HepG2 (cell line): ENCODE measurements around the gene FAM24A. TPM values are rescaled to one million over a fixed set of nuclear protein-coding genes. Genes with fewer than 3 reads are reported as not detected.

ENCODE experiments used
- MEF2D ChIP-seq: sonication (generic); formaldehyde crosslinking; IDR thresholded peaks from 2 replicates; pipeline ENCODE4 v1.5.1; 2020; ENCODE audit warnings: mild to moderate bottlenecking, missing genetic modification reagents
- PTBP1 ChIP-seq: fragments of 200-400 bp; formaldehyde crosslinking; IDR thresholded peaks from 2 replicates; pipeline ENCODE4 v1.6.1; 2018; ENCODE audit warnings: low read length, low read depth; ENCODE audit not compliant: poor library complexity, severe bottlenecking
- RELA ChIP-seq: sonication (generic); formaldehyde crosslinking; IDR thresholded peaks from 2 replicates; pipeline ENCODE4 v1.4.0; 2020; ENCODE audit warnings: missing genetic modification reagents
- XRCC5 ChIP-seq: fragments of 200-400 bp; formaldehyde crosslinking; optimal IDR thresholded peaks from 2 replicates; pipeline ENCODE3; 2017; ENCODE audit warnings: mild to moderate bottlenecking, low read length
- ZKSCAN1 ChIP-seq: fragments of 150-350 bp; IDR thresholded peaks from 2 replicates; pipeline ENCODE4 v1.6.1; 2014; ENCODE audit warnings: low read length
- ZNF552 ChIP-seq: sonication (generic); formaldehyde crosslinking; IDR thresholded peaks from 2 replicates; pipeline ENCODE4 v1.9.0; 2022; ENCODE audit warnings: missing genetic modification reagents, mild to moderate bottlenecking, borderline replicate concordance
- ZNF672 ChIP-seq: sonication (generic); formaldehyde crosslinking; IDR thresholded peaks from 2 replicates; pipeline ENCODE4 v1.8.1; 2022; ENCODE audit warnings: missing genetic modification reagents
- polyA plus RNA-seq, 8 experiments: library from polyadenylated mRNA; depleted of rRNA in 3 of 8; stranded (reverse) in 7 of 8; unstranded in 1 of 8; fragments of >200 nt; fragmentation: Illumina TruSeq in 4 of 8; extraction: Trizol in 4 of 8; gene quantifications; 2 replicates each; pipeline versions ENCODE4 v1.2.1 to v1.2.3, GENCODE V29; 2011 to 2016; ENCODE audit warnings: low read depth in 4 of 8, missing spikeins in 1 of 8, mixed read lengths in 1 of 8; ENCODE audit not compliant: insufficient read depth in 1 of 8
- total RNA-seq, 5 experiments: library from RNA; depleted of rRNA; stranded (reverse); fragments of >200 nt; fragmentation: Illumina TruSeq; extraction: Trizol; gene quantifications; 2 replicates each; pipeline ENCODE4 v1.2.3, GENCODE V29; 2016; ENCODE audit warnings: low read depth in 1 of 5
- TF ChIP-seq, protein P1 (sequence below), 2 experiments: IDR thresholded peaks; 2 replicates each; pipeline ENCODE4 v1.6.1; 2011 to 2012; ENCODE audit warnings: low read length in 2 of 2, borderline replicate concordance in 1 of 2, low read depth in 1 of 2, mild to moderate bottlenecking in 1 of 2, moderate library complexity in 1 of 2
- TF ChIP-seq, protein P2 (sequence below), 2 experiments: sonication (generic) in 1 of 2; formaldehyde crosslinking in 1 of 2; IDR thresholded peaks; 2 replicates each; pipeline versions ENCODE4 v1.6.1 to v1.9.0; 2014 to 2022; ENCODE audit warnings: antibody characterized with exemption in 1 of 2, borderline replicate concordance in 1 of 2, inconsistent platforms in 1 of 2, low read depth in 1 of 2, missing genetic modification reagents in 1 of 2
- TF ChIP-seq, protein P3 (sequence below): sonication (generic); formaldehyde crosslinking; IDR thresholded peaks from 2 replicates; pipeline ENCODE4 v1.9.0; 2021; ENCODE audit warnings: missing genetic modification reagents, borderline replicate concordance
- TF ChIP-seq, protein P4 (sequence below): sonication (generic); formaldehyde crosslinking; conservative IDR thresholded peaks from 2 replicates; pipeline ENCODE4 v1.4.0; 2020; ENCODE audit warnings: mild to moderate bottlenecking, missing genetic modification reagents, moderate library complexity

FAM24A gene
- total and polyA plus RNA-seq, 2 of the 13 experiments (the other 11 are each of a cell fraction or from before 2014, with no cell fraction given) = not detected

DNA sequence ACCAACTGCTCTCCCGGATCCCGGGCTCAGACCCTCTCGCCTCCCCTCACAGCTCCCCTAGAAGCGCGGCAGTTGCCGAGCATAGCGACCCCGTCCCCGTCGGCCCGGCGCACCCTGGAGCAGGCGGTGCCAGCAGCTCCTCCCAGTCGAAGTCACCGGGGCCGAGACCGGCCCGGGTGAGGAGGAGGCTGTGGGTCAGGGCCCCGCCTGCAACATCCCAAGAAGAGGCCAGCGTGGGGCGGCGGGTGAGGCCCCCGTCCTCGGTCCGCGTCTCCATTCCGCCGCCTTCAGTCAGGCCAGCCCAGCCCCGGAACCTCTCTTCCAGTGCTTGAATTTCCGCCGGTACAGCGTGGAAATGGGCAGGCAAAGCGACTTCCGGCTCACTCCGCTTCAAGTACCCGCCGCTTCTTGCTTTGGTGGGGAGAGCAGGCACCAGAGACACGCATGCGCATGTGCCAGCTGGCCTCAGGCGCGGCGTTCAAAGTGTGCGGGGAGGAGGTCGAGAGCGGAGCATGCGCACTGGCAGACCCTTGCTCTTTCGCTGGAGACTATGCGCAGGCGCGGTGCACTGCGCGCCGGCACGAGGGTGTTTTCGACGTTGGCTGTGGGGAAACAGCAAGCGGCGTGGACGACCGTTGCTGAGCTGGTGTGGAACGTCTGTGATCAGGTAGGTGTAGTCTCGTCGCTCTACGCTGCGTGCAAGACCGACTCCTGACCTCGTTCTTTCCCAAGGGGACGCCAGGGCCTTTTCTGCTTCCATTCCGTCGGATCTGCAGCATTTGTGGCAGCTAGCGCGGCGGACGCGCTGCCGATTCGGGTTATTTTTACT is 43.7 kb downstream of the FAM24A start, which contains the start of gene C10orf88 (continued):
- TF ChIP-seq ZKSCAN1 (no peak), ZNF672 (CRISPR knock-in tag) (no peak), XRCC5 (peak; percentile 97), RELA (CRISPR knock-in tag) (no peak), MEF2D (peak; percentile 94), ZNF552 (CRISPR knock-in tag) (peak; percentile 99), PTBP1 (peak; percentile 72)
- TF ChIP-seq, protein P1, sequence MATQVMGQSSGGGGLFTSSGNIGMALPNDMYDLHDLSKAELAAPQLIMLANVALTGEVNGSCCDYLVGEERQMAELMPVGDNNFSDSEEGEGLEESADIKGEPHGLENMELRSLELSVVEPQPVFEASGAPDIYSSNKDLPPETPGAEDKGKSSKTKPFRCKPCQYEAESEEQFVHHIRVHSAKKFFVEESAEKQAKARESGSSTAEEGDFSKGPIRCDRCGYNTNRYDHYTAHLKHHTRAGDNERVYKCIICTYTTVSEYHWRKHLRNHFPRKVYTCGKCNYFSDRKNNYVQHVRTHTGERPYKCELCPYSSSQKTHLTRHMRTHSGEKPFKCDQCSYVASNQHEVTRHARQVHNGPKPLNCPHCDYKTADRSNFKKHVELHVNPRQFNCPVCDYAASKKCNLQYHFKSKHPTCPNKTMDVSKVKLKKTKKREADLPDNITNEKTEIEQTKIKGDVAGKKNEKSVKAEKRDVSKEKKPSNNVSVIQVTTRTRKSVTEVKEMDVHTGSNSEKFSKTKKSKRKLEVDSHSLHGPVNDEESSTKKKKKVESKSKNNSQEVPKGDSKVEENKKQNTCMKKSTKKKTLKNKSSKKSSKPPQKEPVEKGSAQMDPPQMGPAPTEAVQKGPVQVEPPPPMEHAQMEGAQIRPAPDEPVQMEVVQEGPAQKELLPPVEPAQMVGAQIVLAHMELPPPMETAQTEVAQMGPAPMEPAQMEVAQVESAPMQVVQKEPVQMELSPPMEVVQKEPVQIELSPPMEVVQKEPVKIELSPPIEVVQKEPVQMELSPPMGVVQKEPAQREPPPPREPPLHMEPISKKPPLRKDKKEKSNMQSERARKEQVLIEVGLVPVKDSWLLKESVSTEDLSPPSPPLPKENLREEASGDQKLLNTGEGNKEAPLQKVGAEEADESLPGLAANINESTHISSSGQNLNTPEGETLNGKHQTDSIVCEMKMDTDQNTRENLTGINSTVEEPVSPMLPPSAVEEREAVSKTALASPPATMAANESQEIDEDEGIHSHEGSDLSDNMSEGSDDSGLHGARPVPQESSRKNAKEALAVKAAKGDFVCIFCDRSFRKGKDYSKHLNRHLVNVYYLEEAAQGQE (IDR thresholded peaks at IDR 0.05; ENCODE audit: borderline replicate concordance in 1 of 2, low read depth in 1 of 2, low read length in 2 of 2) = peak in 1 of 2 experiments; percentile 45; a peak in 1 of 4 replicates
- TF ChIP-seq, protein P2, sequence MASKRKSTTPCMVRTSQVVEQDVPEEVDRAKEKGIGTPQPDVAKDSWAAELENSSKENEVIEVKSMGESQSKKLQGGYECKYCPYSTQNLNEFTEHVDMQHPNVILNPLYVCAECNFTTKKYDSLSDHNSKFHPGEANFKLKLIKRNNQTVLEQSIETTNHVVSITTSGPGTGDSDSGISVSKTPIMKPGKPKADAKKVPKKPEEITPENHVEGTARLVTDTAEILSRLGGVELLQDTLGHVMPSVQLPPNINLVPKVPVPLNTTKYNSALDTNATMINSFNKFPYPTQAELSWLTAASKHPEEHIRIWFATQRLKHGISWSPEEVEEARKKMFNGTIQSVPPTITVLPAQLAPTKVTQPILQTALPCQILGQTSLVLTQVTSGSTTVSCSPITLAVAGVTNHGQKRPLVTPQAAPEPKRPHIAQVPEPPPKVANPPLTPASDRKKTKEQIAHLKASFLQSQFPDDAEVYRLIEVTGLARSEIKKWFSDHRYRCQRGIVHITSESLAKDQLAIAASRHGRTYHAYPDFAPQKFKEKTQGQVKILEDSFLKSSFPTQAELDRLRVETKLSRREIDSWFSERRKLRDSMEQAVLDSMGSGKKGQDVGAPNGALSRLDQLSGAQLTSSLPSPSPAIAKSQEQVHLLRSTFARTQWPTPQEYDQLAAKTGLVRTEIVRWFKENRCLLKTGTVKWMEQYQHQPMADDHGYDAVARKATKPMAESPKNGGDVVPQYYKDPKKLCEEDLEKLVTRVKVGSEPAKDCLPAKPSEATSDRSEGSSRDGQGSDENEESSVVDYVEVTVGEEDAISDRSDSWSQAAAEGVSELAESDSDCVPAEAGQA (IDR thresholded peaks at IDR 0.05; ENCODE audit: low read depth) = peak; percentile 85
- TF ChIP-seq, protein P2 (CRISPR knock-in tag; IDR thresholded peaks at IDR 0.05; ENCODE audit: borderline replicate concordance) = no peak
- TF ChIP-seq, protein P3, sequence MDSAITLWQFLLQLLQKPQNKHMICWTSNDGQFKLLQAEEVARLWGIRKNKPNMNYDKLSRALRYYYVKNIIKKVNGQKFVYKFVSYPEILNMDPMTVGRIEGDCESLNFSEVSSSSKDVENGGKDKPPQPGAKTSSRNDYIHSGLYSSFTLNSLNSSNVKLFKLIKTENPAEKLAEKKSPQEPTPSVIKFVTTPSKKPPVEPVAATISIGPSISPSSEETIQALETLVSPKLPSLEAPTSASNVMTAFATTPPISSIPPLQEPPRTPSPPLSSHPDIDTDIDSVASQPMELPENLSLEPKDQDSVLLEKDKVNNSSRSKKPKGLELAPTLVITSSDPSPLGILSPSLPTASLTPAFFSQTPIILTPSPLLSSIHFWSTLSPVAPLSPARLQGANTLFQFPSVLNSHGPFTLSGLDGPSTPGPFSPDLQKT (CRISPR knock-in tag) = no peak
- TF ChIP-seq, protein P4, sequence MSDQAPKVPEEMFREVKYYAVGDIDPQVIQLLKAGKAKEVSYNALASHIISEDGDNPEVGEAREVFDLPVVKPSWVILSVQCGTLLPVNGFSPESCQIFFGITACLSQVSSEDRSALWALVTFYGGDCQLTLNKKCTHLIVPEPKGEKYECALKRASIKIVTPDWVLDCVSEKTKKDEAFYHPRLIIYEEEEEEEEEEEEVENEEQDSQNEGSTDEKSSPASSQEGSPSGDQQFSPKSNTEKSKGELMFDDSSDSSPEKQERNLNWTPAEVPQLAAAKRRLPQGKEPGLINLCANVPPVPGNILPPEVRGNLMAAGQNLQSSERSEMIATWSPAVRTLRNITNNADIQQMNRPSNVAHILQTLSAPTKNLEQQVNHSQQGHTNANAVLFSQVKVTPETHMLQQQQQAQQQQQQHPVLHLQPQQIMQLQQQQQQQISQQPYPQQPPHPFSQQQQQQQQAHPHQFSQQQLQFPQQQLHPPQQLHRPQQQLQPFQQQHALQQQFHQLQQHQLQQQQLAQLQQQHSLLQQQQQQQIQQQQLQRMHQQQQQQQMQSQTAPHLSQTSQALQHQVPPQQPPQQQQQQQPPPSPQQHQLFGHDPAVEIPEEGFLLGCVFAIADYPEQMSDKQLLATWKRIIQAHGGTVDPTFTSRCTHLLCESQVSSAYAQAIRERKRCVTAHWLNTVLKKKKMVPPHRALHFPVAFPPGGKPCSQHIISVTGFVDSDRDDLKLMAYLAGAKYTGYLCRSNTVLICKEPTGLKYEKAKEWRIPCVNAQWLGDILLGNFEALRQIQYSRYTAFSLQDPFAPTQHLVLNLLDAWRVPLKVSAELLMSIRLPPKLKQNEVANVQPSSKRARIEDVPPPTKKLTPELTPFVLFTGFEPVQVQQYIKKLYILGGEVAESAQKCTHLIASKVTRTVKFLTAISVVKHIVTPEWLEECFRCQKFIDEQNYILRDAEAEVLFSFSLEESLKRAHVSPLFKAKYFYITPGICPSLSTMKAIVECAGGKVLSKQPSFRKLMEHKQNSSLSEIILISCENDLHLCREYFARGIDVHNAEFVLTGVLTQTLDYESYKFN (CRISPR knock-in tag) = peak; percentile 66
